Body of pancreas (tissue), 4 donors: ENCODE data around the gene TNIP1.

Source experiments
- POLR2A ChIP-seq, 3 donors: fragments of 450-650 bp; IDR thresholded peaks; one replicate each; pipeline ENCODE4 v1.6.1; 2016; ENCODE audit warnings: antibody characterized with exemption in 3 of 3, mild to moderate bottlenecking in 2 of 3
- TF ChIP-seq, protein P1 (sequence below), 7 experiments: fragments of 450-650 bp in 4 of 7; fragments of 200-600 bp in 3 of 7; sonication (generic) in 3 of 7; IDR thresholded peaks; one replicate each; pipeline ENCODE4 v1.5.1; 2016 to 2019; ENCODE audit warnings: antibody characterized with exemption in 7 of 7

DNA sequence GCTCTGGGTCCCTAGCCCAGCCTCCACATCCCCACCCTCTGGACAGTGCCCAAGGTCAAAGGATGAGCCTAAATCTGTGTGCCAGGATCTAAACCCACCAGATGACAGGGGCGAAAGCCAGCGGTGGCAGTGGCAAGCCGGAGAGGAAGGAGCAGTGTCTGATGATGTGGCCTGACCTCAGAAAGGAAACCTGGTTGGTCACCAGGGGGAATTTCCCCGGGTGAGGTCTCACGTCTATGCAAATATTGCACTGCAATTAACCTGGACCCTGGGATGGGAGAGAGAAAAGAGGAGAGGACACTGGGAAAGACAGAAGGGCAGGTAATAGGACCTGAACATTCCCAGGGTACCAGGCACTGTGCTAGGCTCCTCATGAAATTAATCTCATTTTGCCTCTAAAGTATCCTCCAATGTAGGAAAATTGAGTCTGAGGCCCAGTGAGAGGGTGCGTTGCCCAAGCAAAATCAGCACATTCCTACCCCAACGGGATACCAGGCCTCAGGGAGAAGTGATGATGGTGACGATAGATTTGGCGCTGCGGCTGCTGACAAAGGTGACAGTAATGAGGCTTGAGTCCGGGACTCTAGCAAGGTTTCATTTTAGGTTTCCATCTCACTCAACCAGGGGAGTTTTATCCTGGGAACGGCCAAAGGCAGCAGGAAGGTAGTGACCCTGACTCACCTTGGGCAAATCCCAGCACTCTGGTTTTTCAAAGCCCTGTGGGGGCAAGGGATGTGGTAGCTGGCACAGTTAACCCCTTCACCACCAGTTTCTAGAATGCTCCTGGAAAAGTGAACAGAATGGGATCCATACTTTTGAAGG is 13.4 kb upstream of the TNIP1 start:
- peak in 1 of 3 donors; percentile 12 for TF ChIP-seq POLR2A (IDR thresholded peaks at IDR 0.05)
- TF ChIP-seq, protein P1, sequence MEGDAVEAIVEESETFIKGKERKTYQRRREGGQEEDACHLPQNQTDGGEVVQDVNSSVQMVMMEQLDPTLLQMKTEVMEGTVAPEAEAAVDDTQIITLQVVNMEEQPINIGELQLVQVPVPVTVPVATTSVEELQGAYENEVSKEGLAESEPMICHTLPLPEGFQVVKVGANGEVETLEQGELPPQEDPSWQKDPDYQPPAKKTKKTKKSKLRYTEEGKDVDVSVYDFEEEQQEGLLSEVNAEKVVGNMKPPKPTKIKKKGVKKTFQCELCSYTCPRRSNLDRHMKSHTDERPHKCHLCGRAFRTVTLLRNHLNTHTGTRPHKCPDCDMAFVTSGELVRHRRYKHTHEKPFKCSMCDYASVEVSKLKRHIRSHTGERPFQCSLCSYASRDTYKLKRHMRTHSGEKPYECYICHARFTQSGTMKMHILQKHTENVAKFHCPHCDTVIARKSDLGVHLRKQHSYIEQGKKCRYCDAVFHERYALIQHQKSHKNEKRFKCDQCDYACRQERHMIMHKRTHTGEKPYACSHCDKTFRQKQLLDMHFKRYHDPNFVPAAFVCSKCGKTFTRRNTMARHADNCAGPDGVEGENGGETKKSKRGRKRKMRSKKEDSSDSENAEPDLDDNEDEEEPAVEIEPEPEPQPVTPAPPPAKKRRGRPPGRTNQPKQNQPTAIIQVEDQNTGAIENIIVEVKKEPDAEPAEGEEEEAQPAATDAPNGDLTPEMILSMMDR (IDR thresholded peaks at IDR 0.05) = no peak
